NB4 (cell line): ENCODE data around the gene HYPK.
"Not testable (repeated sequence)": the region's sequence is repeated elsewhere in the genome, so short reads cannot be mapped to it uniquely, and the experiment has no call there.

ENCODE experiments used
- DNase-seq: peaks from one replicate; pipeline ENCODE4 v3.0.0; 2010; ENCODE audit warnings: low read depth
- H3K4me3 ChIP-seq: one replicate; pipeline ENCODE4 v1.5.1; 2011; ENCODE audit warnings: mild to moderate bottlenecking, low read depth, low read length, moderate library complexity
- CTCF ChIP-seq: IDR thresholded peaks from one replicate; pipeline ENCODE4 v1.5.1; 2012; ENCODE audit warnings: low read depth, low read length
- MAX ChIP-seq: IDR thresholded peaks from 2 replicates; pipeline ENCODE4 v1.6.1; 2011; ENCODE audit warnings: low read depth, low read length
- MYC ChIP-seq: IDR thresholded peaks from 2 replicates; pipeline ENCODE4 v1.6.1; 2011; ENCODE audit warnings: low read depth, low read length
- POLR2A ChIP-seq: IDR thresholded peaks from 2 replicates; pipeline ENCODE4 v1.6.1; 2011; ENCODE audit warnings: mild to moderate bottlenecking; ENCODE audit not compliant: insufficient read length; ENCODE audit errors: extremely low read depth

The HYPK gene

GRCh38 chr15:43799209-43799944 is 1.0 kb upstream of the HYPK start:
- no peak for DNase-seq
- TF ChIP-seq POLR2A (no peak), MYC (no peak), CTCF (no peak), MAX (no peak)
- H3K4me3 ChIP-seq = no peak overlapping the region

GRCh38 chr15:43799945-43800285 is 484 bp upstream of the HYPK start, which contains the start of gene SERINC4:
SERINC4 (minus strand) TSS chr15:43800220; CDS start chr15:43799986, 234 bp downstream.
- DNase-seq = no peak

GRCh38 chr15:43802676-43803075 is 2.3 kb downstream of the HYPK start:
- not testable (repeated sequence) for H3K4me3 ChIP-seq, DNase-seq

More at GRCh38 chr15:43799945-43800285, 484 bp upstream of the HYPK start, which contains the start of gene SERINC4:
- peak within 1 kb of the TSS; percentile 87 for H3K4me3 ChIP-seq
- TF ChIP-seq MAX (no peak), CTCF (no peak), POLR2A (no peak), MYC (no peak)

- TF ChIP-seq CTCF (no peak), MYC (no peak), POLR2A (no peak), MAX (no peak)
- no peak overlapping the region for H3K4me3 ChIP-seq
- DNase-seq = no peak
Measured at GRCh38 chr15:43808435-43808950, 8.1 kb downstream of the HYPK start.

GRCh38 chr15:43808960-43809678 is 8.7 kb downstream of the HYPK start:
- DNase-seq = no peak
- TF ChIP-seq MYC = no peak
- no peak for TF ChIP-seq CTCF
- TF ChIP-seq POLR2A = no peak
- TF ChIP-seq MAX = no peak
- no peak overlapping the region for H3K4me3 ChIP-seq

- not testable (repeated sequence) for DNase-seq, H3K4me3 ChIP-seq
Measured at GRCh38 chr15:43815064-43815463, 14.7 kb downstream of the HYPK start.
